Fibroblast of the aortic adventitia (primary cell): Measurements from ENCODE around the gene ARMC2. TPM values are rescaled to one million over a fixed set of nuclear protein-coding genes. Genes with fewer than 3 reads are reported as not detected.
A peak's percentile ranks its signal among the peaks of the same experiment; 100 is the strongest.

Experiments used
- DNase-seq: peaks from one replicate; pipeline ENCODE4 v3.0.0-alpha.2; 2010; ENCODE audit warnings: low read depth
- H3K4me3 ChIP-seq: 2 replicates; pipeline ENCODE4 v1.5.1; 2011; ENCODE audit warnings: low read depth, mild to moderate bottlenecking, control low read depth, low read length, moderate library complexity
- total RNA-seq: library from RNA; depleted of rRNA; stranded (reverse); fragments of >200 nt; gene quantifications from 2 replicates; pipeline ENCODE4 v1.2.3, GENCODE V29; 2012; ENCODE audit warnings: low replicate concordance
- TF ChIP-seq, protein P1 (sequence below): IDR thresholded peaks from 2 replicates; pipeline ENCODE4 v1.5.1; 2011; ENCODE audit warnings: mild to moderate bottlenecking, low read length, control low read depth, inconsistent platforms; ENCODE audit not compliant: insufficient read depth

The ARMC2 gene
- total RNA-seq, 1 donor = 2.5 TPM

- H3K4me3 ChIP-seq = no peak overlapping the region
- DNase-seq = no peak
- TF ChIP-seq, protein P1, sequence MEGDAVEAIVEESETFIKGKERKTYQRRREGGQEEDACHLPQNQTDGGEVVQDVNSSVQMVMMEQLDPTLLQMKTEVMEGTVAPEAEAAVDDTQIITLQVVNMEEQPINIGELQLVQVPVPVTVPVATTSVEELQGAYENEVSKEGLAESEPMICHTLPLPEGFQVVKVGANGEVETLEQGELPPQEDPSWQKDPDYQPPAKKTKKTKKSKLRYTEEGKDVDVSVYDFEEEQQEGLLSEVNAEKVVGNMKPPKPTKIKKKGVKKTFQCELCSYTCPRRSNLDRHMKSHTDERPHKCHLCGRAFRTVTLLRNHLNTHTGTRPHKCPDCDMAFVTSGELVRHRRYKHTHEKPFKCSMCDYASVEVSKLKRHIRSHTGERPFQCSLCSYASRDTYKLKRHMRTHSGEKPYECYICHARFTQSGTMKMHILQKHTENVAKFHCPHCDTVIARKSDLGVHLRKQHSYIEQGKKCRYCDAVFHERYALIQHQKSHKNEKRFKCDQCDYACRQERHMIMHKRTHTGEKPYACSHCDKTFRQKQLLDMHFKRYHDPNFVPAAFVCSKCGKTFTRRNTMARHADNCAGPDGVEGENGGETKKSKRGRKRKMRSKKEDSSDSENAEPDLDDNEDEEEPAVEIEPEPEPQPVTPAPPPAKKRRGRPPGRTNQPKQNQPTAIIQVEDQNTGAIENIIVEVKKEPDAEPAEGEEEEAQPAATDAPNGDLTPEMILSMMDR = no peak
Observed at GRCh38 chr6:108840919-108841318, 7.3 kb upstream of the ARMC2 start.

DNA sequence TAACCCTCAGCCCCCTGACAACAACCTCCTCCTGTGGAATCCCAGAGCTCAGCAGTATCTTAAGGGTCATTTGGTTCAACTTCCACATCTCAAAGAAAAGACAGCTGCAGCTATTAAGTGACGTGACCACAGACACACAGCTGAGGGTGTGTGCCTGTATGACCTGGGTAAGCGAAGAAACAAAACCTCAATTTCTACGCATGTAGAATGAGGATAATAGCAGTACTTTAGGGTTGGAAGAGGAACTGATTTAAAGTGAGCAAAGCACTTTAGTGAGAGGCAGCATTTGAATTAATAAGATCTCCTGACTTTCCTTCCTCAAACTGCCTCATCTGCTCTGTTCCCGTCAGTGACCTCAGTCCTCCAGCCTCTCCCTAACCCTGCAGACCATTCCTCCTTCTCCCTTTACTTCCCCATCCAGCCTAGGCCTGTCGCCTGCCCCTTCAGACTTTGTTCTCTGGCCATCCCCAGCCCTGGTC is 6.8 kb upstream of the ARMC2 start:
- no peak overlapping the region for H3K4me3 ChIP-seq
- no peak for DNase-seq
- TF ChIP-seq, protein P1 = no peak

DNA sequence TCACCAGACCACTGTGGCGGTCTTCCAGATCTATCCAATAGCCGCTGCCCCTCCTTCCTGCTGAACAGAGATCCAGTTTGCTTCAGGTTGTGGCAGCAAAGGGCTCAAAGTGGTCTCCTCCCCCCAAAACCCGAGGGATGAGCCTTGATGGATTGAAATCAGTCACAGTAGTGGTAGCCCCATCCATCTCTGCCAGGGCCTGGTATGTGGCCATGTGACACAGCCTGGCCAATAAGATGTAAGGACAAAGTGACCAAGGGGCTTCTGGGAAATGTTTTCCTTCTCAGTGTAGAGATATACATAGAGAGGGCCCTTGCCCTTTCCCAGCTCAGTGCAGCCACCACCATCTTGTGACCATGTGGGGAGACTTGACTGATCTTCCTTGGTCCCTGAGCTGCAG is 4.1 kb upstream of the ARMC2 start:
- TF ChIP-seq, protein P1 = no peak
- no peak overlapping the region for H3K4me3 ChIP-seq
- no peak for DNase-seq

- no peak for DNase-seq
Observed at GRCh38 chr6:108845145-108845544, 3.1 kb upstream of the ARMC2 start.

GRCh38 chr6:108846101-108846500 is 2.1 kb upstream of the ARMC2 start:
- no peak for DNase-seq
- no peak overlapping the region for H3K4me3 ChIP-seq
- TF ChIP-seq, protein P1 = no peak

More at GRCh38 chr6:108845145-108845544, 3.1 kb upstream of the ARMC2 start:
- no peak overlapping the region for H3K4me3 ChIP-seq
- TF ChIP-seq, protein P1 = no peak

DNA sequence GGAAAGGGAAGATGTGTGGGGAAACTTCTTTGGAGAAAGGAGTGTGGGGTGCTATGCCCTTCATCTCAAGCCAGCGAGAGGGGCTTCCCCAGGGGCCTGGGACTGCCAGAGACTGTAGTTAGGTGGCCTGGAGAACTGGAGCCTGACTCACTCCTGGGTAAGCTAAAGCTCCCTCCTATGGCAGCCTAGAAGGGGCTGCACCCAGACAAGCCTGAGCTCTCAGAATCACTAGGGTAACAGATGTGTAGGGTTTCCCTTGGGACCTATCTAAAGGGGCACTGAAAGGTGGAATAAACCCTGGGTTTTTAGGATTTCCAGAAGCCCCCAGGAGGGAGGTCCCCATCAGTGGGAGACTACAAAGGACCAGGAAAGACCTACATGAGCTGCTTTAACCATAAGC is 1.6 kb upstream of the ARMC2 start:
- TF ChIP-seq, protein P1 = no peak
- no peak overlapping the region for H3K4me3 ChIP-seq

DNA sequence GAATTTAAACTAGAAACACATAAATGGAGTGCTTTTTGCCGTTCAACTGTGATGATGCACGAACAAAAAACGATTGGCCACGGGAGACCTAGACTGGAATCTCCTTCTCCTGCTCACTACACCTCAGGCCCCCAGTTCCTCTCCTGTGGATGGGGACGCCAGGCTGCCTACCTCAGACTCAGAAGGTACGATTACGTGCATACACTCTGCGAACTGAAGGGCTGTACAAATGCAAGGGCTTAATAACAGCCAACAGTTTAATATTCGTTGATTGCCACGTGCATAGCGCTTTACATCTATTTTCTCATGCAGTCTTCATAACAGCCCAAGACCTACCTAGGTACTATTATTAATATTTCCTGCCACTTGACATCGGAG is 495 bp upstream of the ARMC2 start:
- no peak for DNase-seq
- TF ChIP-seq, protein P1 = no peak
- H3K4me3 ChIP-seq = peak overlapping the region; percentile 83

More for the DNA sequence above, 1.6 kb upstream of the ARMC2 start:
- DNase-seq = no peak
